Measurements from ENCODE around the gene CCNF.

GRCh38 chr16:2456551-2457153 is 27.4 kb downstream of the CCNF start:
- TF ChIP-seq ZNF121 (tag by site-specific recombination; IDR thresholded peaks at IDR 0.05), result no peak
- TF ChIP-seq ZBTB26 (tag by site-specific recombination; optimal IDR thresholded peaks at IDR 0.05), result no peak
- TF ChIP-seq ZNF623 (tag by site-specific recombination; IDR thresholded peaks at IDR 0.05), result no peak
- TF ChIP-seq ZNF830 (tag by site-specific recombination; IDR thresholded peaks at IDR 0.05; ENCODE audit: low read depth), result no peak
- no peak for TF ChIP-seq KLF16 (tag by site-specific recombination; IDR thresholded peaks at IDR 0.05)
- no peak for TF ChIP-seq CTCF (tag by site-specific recombination; IDR thresholded peaks at IDR 0.05)
- TF ChIP-seq ZNF362 (tag by site-specific recombination; IDR thresholded peaks at IDR 0.05), result no peak
- TF ChIP-seq ZNF768 (tag by site-specific recombination; IDR thresholded peaks at IDR 0.05), result no peak

Data from HEK293 (cell line).